ENCODE measurements around the gene ACTRT3.
A peak's percentile ranks its signal among the peaks of the same experiment; 100 is the strongest.

ACTRT3 gene

GRCh38 chr3:169769287-169770181 lies at the start of gene ACTRT3:
ACTRT3 (minus strand) TSS chr3:169769561; CDS start chr3:169769520, 41 bp downstream.
- peak; percentile 40 for DNase-seq (ENCODE audit: low read depth)

- DNase-seq (ENCODE audit: low read depth): no peak
Observed at GRCh38 chr3:169818316-169818715, 49.0 kb upstream of the ACTRT3 start.

GRCh38 chr3:169815590-169816150 lies 46.3 kb upstream of the ACTRT3 start:
- DNase-seq (ENCODE audit: low read depth): no peak

- DNase-seq (ENCODE audit: low read depth): peak; percentile 51
Observed at GRCh38 chr3:169813757-169814517, 44.6 kb upstream of the ACTRT3 start.

- no peak for DNase-seq (ENCODE audit: low read depth)
Observed at GRCh38 chr3:169813278-169813677, 43.9 kb upstream of the ACTRT3 start.

- DNase-seq (ENCODE audit: low read depth): peak; percentile 18
Observed at GRCh38 chr3:169812332-169813235, 43.2 kb upstream of the ACTRT3 start, which contains the start of the genes LRRC34 and LRRIQ4. LRRC34 (minus strand) TSS chr3:169812904; CDS start chr3:169812548, 356 bp downstream. LRRIQ4 (plus strand) TSS chr3:169812870; CDS start chr3:169821922, 9,052 bp downstream.

- DNase-seq (ENCODE audit: low read depth): no peak
Observed at GRCh38 chr3:169811631-169812331, 42.4 kb upstream of the ACTRT3 start.

- DNase-seq (ENCODE audit: low read depth): no peak
Observed at GRCh38 chr3:169809230-169809795, 40.0 kb upstream of the ACTRT3 start.

GRCh38 chr3:169804681-169805080 lies 35.3 kb upstream of the ACTRT3 start:
- no peak for DNase-seq (ENCODE audit: low read depth)

- no peak for DNase-seq (ENCODE audit: low read depth)
Observed at GRCh38 chr3:169792359-169792758, 23.0 kb upstream of the ACTRT3 start.

- no peak for DNase-seq (ENCODE audit: low read depth)
Observed at GRCh38 chr3:169790687-169791429, 21.5 kb upstream of the ACTRT3 start.

- no peak for DNase-seq (ENCODE audit: low read depth)
Observed at GRCh38 chr3:169790219-169790618, 20.9 kb upstream of the ACTRT3 start.

- no peak for DNase-seq (ENCODE audit: low read depth)
Observed at GRCh38 chr3:169787791-169788190, 18.4 kb upstream of the ACTRT3 start.

GRCh38 chr3:169787120-169787519 lies 17.8 kb upstream of the ACTRT3 start:
- no peak for DNase-seq (ENCODE audit: low read depth)

- DNase-seq (ENCODE audit: low read depth): no peak
Observed at GRCh38 chr3:169781209-169781855, 12.0 kb upstream of the ACTRT3 start.

- DNase-seq (ENCODE audit: low read depth): no peak
Observed at GRCh38 chr3:169780742-169781141, 11.4 kb upstream of the ACTRT3 start.

GRCh38 chr3:169777822-169778221 lies 8.5 kb upstream of the ACTRT3 start:
- DNase-seq (ENCODE audit: low read depth): no peak

GRCh38 chr3:169774186-169774585 lies 4.8 kb upstream of the ACTRT3 start:
- no peak for DNase-seq (ENCODE audit: low read depth)

Measured in T-helper 22 cell (primary cell).